ENCODE results near the gene DNAJB11. TPM values are rescaled to one million over a fixed set of nuclear protein-coding genes. Genes with fewer than 3 reads are reported as not detected.
"Not testable (repeated sequence)": the region's sequence is repeated elsewhere in the genome, so short reads cannot be mapped to it uniquely, and the experiment has no call there.

Gene DNAJB11
- total RNA-seq, 1 experiment from 2014 or later: 80.1 TPM

DNA sequence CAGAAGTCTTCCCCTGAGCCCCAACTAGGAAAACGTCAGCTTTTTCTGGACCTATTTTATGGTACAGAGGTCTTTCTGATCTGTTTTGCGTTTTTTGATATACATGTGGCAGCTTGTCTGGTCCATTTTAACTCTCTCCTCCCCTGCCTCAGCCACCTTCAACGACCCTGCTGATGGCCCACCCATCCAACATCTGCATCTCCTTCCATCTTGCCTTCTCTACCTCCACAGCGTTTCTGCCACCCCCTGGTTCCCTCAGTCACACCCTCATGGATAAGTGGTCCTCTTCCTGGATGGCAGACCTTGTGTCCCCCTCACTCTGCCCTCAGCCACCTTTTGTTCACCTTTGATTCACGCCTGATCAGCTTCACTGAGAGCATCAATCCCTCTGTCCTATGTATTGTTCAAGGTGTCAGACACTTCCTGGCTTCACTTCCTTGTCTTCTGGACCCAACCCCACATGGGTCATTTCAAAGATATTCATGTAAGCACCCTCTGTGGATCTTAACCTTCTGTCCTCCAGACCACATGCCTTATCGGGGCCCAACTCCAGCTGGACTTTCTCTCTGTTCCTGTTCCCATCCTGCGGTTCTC is 55.8 kb downstream of the DNAJB11 start:
- Histone ChIP-seq H3K27ac (no peak overlapping the region), H3K4me1 (no peaks in the 10 kb centered on the region), H3K9me3 (replicated peaks) (no peaks in the 10 kb centered on the region), H3K4me3 (no peak overlapping the region), H3K36me3 (no peaks in the 10 kb centered on the region), H3K27me3 (no peaks in the 10 kb centered on the region)
- no peak for DNase-seq

DNA sequence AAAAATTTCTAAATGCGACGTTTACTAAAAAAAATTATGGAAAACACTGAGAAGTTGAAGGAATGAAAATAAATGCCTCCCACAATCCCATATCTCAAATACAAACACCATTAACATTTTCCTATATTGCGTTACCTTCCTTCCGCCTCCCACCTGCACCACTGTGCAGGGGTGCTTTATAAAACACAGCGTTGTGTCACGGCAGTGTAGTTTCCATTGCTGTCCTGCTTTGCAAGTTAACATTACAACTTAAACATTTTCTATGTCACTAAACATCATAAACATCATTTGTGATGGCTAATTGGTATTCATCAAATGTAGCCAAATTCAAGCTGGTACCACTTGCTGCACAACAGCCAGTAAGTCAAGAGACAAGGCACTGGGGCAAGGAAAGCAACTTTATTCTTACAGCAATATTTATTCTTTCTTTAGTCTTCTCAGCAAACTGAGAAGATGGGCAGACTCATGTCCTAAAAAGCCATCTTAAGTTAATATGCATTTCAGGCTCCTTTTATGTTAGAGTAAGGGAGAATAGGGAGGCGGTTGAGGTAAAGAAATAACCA is 57.4 kb downstream of the DNAJB11 start:
- Histone ChIP-seq H3K36me3 (no peaks in the 10 kb centered on the region), H3K9me3 (replicated peaks) (no peaks in the 10 kb centered on the region), H3K27me3 (no peaks in the 10 kb centered on the region), H3K4me1 (no peaks in the 10 kb centered on the region), H3K27ac (no peak overlapping the region), H3K4me3 (no peak overlapping the region)
- DNase-seq: no peak

DNA sequence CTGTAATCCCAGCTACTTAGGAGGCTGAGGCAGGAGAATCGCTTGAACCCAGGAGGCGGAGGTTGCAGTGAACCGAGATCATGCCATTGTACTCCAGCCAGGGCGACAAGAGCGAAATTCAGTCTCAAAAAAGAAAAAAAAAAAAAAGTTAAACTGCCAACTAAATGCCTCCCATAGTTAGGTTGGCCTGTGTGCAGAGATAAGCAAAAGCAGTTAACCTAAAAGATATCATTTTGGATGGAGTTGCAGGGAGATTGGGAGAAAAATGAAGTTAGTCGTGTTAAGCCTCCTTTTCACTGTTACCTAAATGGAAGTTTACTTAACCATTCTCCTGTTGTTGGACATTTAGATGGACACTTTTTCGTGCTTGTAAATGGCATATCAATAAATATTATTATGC is 58.2 kb downstream of the DNAJB11 start:
- H3K4me3 ChIP-seq: no peak overlapping the region
- H3K27me3 ChIP-seq: no peaks in the 10 kb centered on the region
- H3K9me3 ChIP-seq (replicated peaks): no peaks in the 10 kb centered on the region
- H3K4me1 ChIP-seq: no peaks in the 10 kb centered on the region
- no peaks in the 10 kb centered on the region for H3K36me3 ChIP-seq
- H3K27ac ChIP-seq: no peak overlapping the region
- DNase-seq: no peak

DNA sequence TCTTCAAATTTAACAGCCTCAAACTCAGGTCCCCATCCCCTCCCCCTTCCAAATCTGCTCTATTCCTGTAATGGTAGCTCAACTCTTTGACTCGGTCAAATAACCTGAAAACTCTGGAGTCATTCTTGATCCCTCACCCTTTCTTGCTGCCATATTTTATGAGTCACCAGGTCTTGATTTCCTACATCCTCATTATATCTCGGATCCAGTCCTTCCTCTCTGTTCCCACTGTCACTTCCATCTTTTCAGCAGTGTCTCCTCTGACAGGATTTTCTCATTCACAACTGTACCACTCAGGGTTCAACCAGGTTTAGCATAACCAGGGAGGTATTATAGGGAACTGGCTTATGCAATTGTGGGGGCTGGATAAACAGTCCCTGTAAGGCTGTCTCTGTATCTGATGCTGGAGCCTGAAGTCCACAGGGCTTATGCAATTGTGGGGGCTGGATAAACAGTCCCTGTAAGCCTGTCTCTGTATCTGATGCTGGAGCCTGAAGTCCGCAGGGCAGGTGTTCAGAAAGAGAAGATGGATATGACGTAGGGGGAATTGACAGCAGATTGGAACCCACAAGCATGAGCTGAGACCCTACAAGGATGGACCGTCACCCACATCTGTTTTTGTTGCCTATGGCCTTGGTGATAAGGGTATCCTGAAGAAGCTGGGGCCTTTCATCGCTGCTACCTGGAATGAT is 60.6 kb downstream of the DNAJB11 start:
- no peaks in the 10 kb centered on the region for H3K27me3 ChIP-seq
- no peak overlapping the region for H3K27ac ChIP-seq
- H3K4me1 ChIP-seq: no peaks in the 10 kb centered on the region
- no peak for DNase-seq
- no peak overlapping the region for H3K4me3 ChIP-seq
- H3K9me3 ChIP-seq (replicated peaks): no peaks in the 10 kb centered on the region
- H3K36me3 ChIP-seq: no peaks in the 10 kb centered on the region

DNA sequence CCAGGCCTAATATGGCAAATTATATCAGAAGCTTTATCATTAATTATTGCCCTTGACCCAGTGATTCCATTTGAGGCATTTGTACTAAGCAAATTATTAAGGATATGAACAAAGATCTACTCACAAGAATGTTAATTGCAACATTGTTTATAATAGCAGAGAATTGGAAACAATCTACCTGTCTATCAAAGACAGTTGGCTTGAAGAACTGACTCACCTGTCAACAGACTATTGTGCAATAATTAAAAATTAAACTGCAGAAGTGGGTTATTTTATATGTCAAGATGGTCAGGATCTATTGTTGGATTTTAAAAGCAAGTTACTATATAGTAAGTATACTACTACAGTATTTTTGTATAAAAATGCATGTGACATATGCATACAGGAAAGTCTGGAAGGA is 63.0 kb downstream of the DNAJB11 start:
- Histone ChIP-seq H3K4me1 (no peaks in the 10 kb centered on the region), H3K36me3 (no peaks in the 10 kb centered on the region), H3K4me3 (no peak overlapping the region), H3K27ac (no peak overlapping the region), H3K9me3 (replicated peaks) (no peaks in the 10 kb centered on the region), H3K27me3 (no peaks in the 10 kb centered on the region)
- DNase-seq: no peak

DNA sequence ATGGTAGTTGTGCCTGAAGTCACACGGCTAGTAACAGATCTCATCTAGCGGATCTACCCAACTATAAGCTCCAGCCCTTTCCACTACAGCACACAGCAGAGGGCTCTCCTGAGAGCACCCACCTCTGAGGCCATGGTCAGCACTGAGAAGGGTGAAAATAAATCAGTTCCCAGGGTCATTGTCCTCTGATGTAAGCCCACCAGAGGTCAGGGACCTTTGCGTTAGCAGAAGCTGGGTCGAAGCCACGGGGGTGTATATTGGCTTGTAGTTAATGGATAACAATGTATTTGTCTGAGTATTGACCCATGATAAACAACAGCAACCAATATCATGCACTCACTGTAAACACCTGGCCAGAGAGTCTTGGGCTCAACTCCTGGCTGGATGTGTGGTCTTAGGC is 63.7 kb downstream of the DNAJB11 start:
- not testable (repeated sequence) for H3K9me3 ChIP-seq (replicated peaks)

More for the DNA sequence above, 63.7 kb downstream of the DNAJB11 start:
- H3K36me3 ChIP-seq, H3K27me3 ChIP-seq, H3K4me3 ChIP-seq, DNase-seq, H3K4me1 ChIP-seq, H3K27ac ChIP-seq: not testable (repeated sequence)

Other genes starting within 250 kb of the DNAJB11 start
- gene DGKG, start 208.5 kb upstream of the DNAJB11 start, total RNA-seq (2014; rRNA removed; shearing (Covaris generic)): 0.08 and 0.10 TPM in 2 replicates
- gene CRYGS, start 26.3 kb upstream of the DNAJB11 start, total RNA-seq (2014; rRNA removed; shearing (Covaris generic)): 0.56 and 0.87 TPM in 2 replicates
- 19.1 and 19.3 TPM in 2 replicates for gene TBCCD1, start 3.4 kb upstream of the DNAJB11 start, total RNA-seq (2014; rRNA removed; shearing (Covaris generic))
- not detected in 2 replicates for gene AHSG, start 42.3 kb downstream of the DNAJB11 start, total RNA-seq (2014; rRNA removed; shearing (Covaris generic))
- not detected in 2 replicates for gene FETUB, start 69.7 kb downstream of the DNAJB11 start, total RNA-seq (2014; rRNA removed; shearing (Covaris generic))
- gene HRG, start 95.3 kb downstream of the DNAJB11 start, total RNA-seq (2014; rRNA removed; shearing (Covaris generic)): not detected in 2 replicates
- not detected in 2 replicates for gene KNG1, start 146.6 kb downstream of the DNAJB11 start, total RNA-seq (2014; rRNA removed; shearing (Covaris generic))
- 261 and 315 TPM in 2 replicates for gene EIF4A2, start 212.9 kb downstream of the DNAJB11 start, total RNA-seq (2014; rRNA removed; shearing (Covaris generic))
- 85.5 and 96.6 TPM in 2 replicates for gene RFC4, start 235.8 kb downstream of the DNAJB11 start, total RNA-seq (2014; rRNA removed; shearing (Covaris generic))

Data from SJCRH30 (cell line).